ENCODE data around the gene FSTL3.
"Not testable (repeated sequence)": the region's sequence is repeated elsewhere in the genome, so short reads cannot be mapped to it uniquely, and the experiment has no call there.

The FSTL3 gene

DNA sequence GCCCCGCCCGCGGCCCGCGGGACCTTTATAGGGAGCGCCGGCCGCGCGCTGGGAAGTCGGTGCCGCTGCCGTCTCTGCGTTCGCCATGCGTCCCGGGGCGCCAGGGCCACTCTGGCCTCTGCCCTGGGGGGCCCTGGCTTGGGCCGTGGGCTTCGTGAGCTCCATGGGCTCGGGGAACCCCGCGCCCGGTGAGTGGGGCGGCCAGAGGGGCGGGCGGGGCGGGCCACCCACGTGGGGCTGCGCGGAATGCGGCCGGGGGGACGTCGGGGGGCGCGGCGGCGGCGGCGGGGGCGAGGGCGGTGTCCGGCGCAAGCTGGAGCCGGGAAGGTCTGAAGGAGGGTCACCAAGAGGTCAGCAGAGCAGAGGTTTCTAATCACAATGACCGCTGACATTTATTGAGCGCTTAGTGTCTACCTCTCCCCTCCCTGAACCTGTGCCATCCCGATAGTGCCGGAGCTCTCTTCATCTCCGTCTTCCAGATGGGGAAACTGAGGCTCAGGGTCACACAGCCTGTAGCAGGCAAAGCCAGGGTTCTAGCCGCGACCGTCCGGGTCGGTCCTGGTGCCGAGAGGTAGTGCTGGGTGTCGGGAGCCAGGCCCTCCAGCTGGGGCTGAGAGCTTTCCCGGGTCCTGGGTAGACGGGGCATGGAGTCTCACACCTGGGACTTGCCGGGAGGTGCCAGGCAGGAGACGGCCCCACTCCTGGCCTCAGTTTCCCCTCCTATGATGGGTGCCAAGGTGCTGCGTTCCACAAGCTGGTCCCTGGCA, at the start of gene FSTL3:
Gene FSTL3, plus strand, starts transcription at position 54 of the 767 bp plus-strand sequence. Its CDS starts 32 bp downstream, at position 86.
- no peak for TF ChIP-seq CTCF (IDR thresholded peaks at IDR 0.05; ENCODE audit: control extremely low read depth, extremely low read depth, low read depth, missing control alignments)
- CTCF ChIA-PET: interaction anchor here (1.0 to 1.7 kb wide), 3 partner anchors 10 to 58 kb away, joined by 3 to 5 read pairs (median 4); partner anchors contain the start of gene RNF126
- POLR2A ChIA-PET: no interaction called here
- DNase-seq (ENCODE audit: extremely low spot score): no peak

DNA sequence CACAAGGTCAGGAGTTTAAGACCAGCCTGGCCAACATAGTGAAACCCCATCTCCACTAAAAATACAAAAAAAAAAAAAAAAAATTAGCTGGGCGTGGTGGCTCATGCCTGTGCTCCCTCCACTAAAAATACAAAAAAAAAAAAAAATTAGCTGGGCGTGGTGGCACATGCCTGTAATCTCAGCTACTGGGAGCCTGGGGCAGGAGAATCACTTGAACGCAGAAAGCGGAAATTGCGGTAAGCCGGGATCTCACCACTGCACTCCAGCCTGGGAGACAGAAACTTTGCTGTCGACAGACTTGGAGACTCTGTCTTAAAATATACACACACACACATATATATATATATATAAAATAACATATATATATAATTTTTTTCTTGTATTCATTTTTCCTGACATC, 49.6 kb upstream of the FSTL3 start:
- CTCF ChIA-PET; DNase-seq (ENCODE audit: extremely low spot score): not testable (repeated sequence)
- POLR2A ChIA-PET: interaction anchor here (0.7 kb wide), 2 partner anchors 96 to 400 kb away, joined by 3 read pairs; partner anchors contain the start of gene CNN2

DNA sequence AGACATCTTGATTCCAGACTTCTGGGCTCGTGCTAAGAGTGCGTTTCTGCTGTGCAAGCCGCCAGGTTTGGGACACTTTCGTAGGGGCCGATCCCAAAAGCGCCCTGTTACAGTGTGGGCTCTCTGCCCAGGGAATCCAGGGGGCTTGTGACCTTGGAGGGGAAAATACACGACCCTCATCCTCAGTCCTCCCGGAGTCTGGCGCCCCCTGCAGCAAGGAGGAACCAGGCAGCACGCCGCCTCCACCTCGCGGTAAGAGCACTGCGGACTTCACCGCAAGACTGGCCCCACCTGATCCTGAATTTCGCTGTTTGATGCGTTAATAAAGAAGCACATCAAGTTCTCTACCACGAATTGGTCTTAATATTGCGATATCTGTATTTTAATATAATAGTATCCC, 48.0 kb upstream of the FSTL3 start:
- no peak for DNase-seq (ENCODE audit: extremely low spot score)
- CTCF ChIA-PET: interaction anchor here (1.6 kb wide), 1 partner anchor 97 kb away, joined by 3 read pairs; no protein-coding TSS in a partner anchor
- TF ChIP-seq CTCF (IDR thresholded peaks at IDR 0.05; ENCODE audit: control extremely low read depth, extremely low read depth, low read depth, missing control alignments): peak; percentile 40
- POLR2A ChIA-PET: no interaction called here

DNA sequence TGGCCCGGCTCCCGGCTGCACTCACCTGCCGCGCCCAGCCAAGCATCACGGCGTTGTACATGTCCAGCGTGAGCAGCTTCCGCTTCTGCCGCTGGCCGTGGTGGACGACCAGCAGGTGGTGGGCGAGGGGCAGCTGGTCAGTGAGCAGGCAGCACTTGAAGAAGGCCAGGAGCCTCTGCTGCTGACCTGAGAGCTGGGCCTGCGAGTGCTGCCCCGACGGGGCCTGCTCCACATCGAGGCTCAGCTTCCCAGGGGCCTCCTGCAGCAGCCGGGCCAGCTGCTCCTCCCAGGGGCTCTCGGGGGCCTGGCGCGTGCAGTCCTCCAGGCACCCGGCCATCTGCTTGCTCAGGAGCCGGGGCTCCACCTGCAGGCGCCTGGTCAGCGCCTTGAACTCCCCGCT, 46.7 kb upstream of the FSTL3 start:
- POLR2A ChIA-PET; DNase-seq (ENCODE audit: extremely low spot score): not testable (repeated sequence)
- CTCF ChIA-PET: interaction anchor here (1.6 kb wide), 1 partner anchor 99 kb away, joined by 3 read pairs; no protein-coding TSS in a partner anchor

DNA sequence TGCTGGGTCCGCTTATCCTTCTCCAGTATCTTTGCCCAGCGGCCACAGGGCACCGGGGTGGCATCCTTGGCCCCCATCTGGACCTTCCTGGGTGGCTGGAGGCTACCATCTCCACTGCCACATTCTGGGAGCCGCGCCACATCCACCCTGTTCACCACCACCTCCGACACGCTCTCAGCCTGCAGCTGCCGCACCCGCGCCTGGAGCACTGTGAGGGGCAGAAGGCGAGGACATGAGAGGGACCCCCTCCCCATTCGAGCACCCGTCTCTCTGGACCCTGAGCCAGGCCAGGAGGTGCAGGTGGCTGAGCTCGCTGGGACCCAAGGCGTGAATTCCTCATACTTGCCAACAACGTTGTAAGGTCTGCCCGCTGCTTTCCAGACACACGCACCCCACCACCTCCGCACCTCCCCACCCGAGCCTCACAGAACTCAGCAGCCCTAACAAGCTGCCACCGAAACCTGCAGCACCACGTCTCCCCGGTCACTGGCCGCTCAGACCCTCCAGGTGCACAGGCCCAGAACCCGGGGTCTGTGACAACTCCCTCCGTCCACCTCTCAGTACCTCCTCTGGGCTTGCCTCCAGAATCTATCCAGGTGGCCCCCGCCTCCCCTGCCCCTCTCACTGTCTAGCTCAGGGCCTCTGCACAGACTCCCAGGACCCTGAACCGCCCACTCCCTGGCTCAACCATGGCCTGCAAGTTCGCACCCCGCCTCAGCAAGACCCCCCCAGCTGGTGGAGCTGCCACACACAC, 46.1 kb upstream of the FSTL3 start:
- DNase-seq (ENCODE audit: extremely low spot score): no peak
- TF ChIP-seq CTCF (IDR thresholded peaks at IDR 0.05; ENCODE audit: control extremely low read depth, extremely low read depth, low read depth, missing control alignments): no peak
- ChIA-PET CTCF (interaction anchor here (1.6 kb wide), 1 partner anchor 99 kb away, joined by 3 read pairs; no protein-coding TSS in a partner anchor), POLR2A (no interaction called here)

- ChIA-PET CTCF (no interaction called here), POLR2A (no interaction called here)
- DNase-seq (ENCODE audit: extremely low spot score): peak; percentile 76
- TF ChIP-seq CTCF (IDR thresholded peaks at IDR 0.05; ENCODE audit: control extremely low read depth, extremely low read depth, low read depth, missing control alignments): no peak
These were observed 43.6 kb upstream of the FSTL3 start for GRCh38 chr19:632579-633067.

DNA sequence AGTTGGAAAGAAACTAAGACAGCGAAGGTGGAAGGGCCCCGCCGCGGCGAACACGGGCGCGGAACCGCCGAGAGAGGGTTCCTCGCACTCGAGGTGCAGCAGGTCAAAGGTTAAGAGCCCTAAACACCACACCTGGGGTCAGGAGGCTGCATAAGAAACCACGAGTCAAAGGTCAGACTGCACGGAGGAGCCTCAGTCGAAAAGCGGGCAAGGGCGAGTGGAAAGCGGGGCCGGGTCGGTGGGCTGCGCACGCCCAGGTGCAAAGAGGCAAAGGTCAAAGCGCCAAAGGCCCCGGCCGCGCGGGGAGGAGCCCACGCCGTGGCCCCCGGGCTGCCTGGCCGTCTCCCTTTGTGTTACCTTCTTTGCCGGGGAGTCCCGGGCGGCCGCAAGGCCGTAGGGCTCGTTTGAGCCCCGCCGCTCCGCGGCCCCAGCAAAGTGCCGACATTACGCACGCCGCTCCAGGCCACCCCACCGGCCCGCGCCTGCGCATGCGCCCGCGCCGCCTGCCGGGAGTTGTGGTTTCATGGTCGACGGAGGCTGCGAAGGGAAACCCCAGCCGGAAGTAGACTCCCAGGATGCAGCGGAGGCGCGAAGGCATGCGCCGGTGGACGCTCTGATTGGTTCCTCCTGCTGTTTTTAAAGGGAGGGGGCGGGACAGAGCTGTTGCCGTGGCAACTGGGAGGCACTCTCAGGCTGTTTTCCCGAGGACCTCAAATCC, 43.0 kb upstream of the FSTL3 start, which contains the start of gene POLRMT:
Gene POLRMT, minus strand, starts transcription at position 470 of the 718 bp plus-strand sequence. Its CDS starts 25 bp downstream, at position 445.
- no peak for TF ChIP-seq CTCF (IDR thresholded peaks at IDR 0.05; ENCODE audit: control extremely low read depth, extremely low read depth, low read depth, missing control alignments)
- DNase-seq (ENCODE audit: extremely low spot score): peak; percentile 100
- ChIA-PET POLR2A (interaction anchor here (1.0 kb wide), 1 partner anchor 47 kb away, joined by 3 read pairs; no protein-coding TSS in a partner anchor), CTCF (interaction anchor here (1.0 kb wide), 1 partner anchor 30 kb away, joined by 3 read pairs; the partner anchor contains the start of gene RNF126)
